ENCODE results near the gene AKNA.

GRCh38 chr9:114367366-114367765, 20.4 kb downstream of the AKNA start:
- TF ChIP-seq, protein P1, sequence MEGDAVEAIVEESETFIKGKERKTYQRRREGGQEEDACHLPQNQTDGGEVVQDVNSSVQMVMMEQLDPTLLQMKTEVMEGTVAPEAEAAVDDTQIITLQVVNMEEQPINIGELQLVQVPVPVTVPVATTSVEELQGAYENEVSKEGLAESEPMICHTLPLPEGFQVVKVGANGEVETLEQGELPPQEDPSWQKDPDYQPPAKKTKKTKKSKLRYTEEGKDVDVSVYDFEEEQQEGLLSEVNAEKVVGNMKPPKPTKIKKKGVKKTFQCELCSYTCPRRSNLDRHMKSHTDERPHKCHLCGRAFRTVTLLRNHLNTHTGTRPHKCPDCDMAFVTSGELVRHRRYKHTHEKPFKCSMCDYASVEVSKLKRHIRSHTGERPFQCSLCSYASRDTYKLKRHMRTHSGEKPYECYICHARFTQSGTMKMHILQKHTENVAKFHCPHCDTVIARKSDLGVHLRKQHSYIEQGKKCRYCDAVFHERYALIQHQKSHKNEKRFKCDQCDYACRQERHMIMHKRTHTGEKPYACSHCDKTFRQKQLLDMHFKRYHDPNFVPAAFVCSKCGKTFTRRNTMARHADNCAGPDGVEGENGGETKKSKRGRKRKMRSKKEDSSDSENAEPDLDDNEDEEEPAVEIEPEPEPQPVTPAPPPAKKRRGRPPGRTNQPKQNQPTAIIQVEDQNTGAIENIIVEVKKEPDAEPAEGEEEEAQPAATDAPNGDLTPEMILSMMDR (IDR thresholded peaks at IDR 0.05; ENCODE audit: poor library complexity), result no peak
- TF ChIP-seq EZH2 (IDR thresholded peaks at IDR 0.05; ENCODE audit: borderline replicate concordance), result no peak

Measured in hepatocyte (in vitro differentiated cells).